LNCaP clone FGC (cell line): ENCODE measurements around the gene TEDDM1.
A peak's percentile ranks its signal among the peaks of the same experiment; 100 is the strongest.

Experiments used
- DNase-seq: peaks from one replicate; pipeline ENCODE4 v3.0.0-alpha.2; 2011; ENCODE audit warnings: low read depth
- H3K4me3 ChIP-seq: 2 replicates; pipeline ENCODE4 v1.5.1; 2011; ENCODE audit warnings: mild to moderate bottlenecking, low read depth, low read length, control low read depth
- CTCF ChIP-seq: IDR thresholded peaks from 2 replicates; pipeline ENCODE4 v1.5.1; 2012; ENCODE audit warnings: mild to moderate bottlenecking; ENCODE audit not compliant: control insufficient read depth, insufficient read depth; ENCODE audit errors: extremely low read depth

TEDDM1 gene

GRCh38 chr1:182426442-182427430 is 26.3 kb upstream of the TEDDM1 start:
- no peak for DNase-seq

GRCh38 chr1:182415789-182416188 is 15.3 kb upstream of the TEDDM1 start:
- H3K4me3 ChIP-seq, result no peak overlapping the region
- TF ChIP-seq CTCF, result no peak
- DNase-seq, result no peak

More at GRCh38 chr1:182426442-182427430, 26.3 kb upstream of the TEDDM1 start:
- H3K4me3 ChIP-seq, result no peak overlapping the region
- TF ChIP-seq CTCF, result no peak

GRCh38 chr1:182413969-182414368 is 13.5 kb upstream of the TEDDM1 start:
- TF ChIP-seq CTCF, result no peak
- no peak for DNase-seq

GRCh38 chr1:182413486-182413885 is 13.0 kb upstream of the TEDDM1 start:
- H3K4me3 ChIP-seq, result no peak overlapping the region
- no peak for DNase-seq
- no peak for TF ChIP-seq CTCF

More at GRCh38 chr1:182413969-182414368, 13.5 kb upstream of the TEDDM1 start:
- H3K4me3 ChIP-seq, result no peak overlapping the region

GRCh38 chr1:182410620-182411273 is 10.3 kb upstream of the TEDDM1 start:
- TF ChIP-seq CTCF, result no peak
- H3K4me3 ChIP-seq, result no peak overlapping the region
- peak; percentile 76 for DNase-seq

GRCh38 chr1:182410138-182410537 is 9.7 kb upstream of the TEDDM1 start:
- DNase-seq, result no peak
- H3K4me3 ChIP-seq, result no peak overlapping the region
- no peak for TF ChIP-seq CTCF
